ENCODE results near the gene PSMG4. TPM values are rescaled to one million over a fixed set of nuclear protein-coding genes. Genes with fewer than 3 reads are reported as not detected.
A peak's percentile ranks its signal among the peaks of the same experiment; 100 is the strongest.

Gene PSMG4, protein sequence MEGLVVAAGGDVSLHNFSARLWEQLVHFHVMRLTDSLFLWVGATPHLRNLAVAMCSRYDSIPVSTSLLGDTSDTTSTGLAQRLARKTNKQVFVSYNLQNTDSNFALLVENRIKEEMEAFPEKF
- 16.3 TPM for total RNA-seq
- 10 to 100 TPM; 10.3 to 14.0 (median 12.6) TPM for polyA plus RNA-seq (ENCODE audit: insufficient read depth in 1 of 8, insufficient read length in 8 of 8, low replicate concordance in 1 of 8)
- long read RNA-seq, donor 1, partial matches to known transcripts: 0 of 2 reads
- long read RNA-seq, donor 1, other reads (novel, unspliced or antisense): 0 of 2 reads
- long read RNA-seq, donor 2, partial matches to known transcripts: 0 of 1 reads
- long read RNA-seq, donor 2, other reads (novel, unspliced or antisense): 0 of 1 reads
- long read RNA-seq, donor 3, transcript PSMG4-206 (3 exons, 838 nt): major isoform, 6 of 6 reads
- long read RNA-seq, donor 3, partial matches to known transcripts: 0 of 6 reads
- long read RNA-seq, donor 3, other reads (novel, unspliced or antisense): 0 of 6 reads
- long read RNA-seq, donor 4, full-length matches to known transcripts: 9 of 9 reads
- long read RNA-seq, donor 4, partial matches to known transcripts: 0 of 9 reads
- long read RNA-seq, donor 4, other reads (novel, unspliced or antisense): 0 of 9 reads
- long read RNA-seq, donor 5, full-length matches to known transcripts: 21 of 21 reads
- long read RNA-seq, donor 5, partial matches to known transcripts: 0 of 21 reads
- long read RNA-seq, donor 5, other reads (novel, unspliced or antisense): 0 of 21 reads
- long read RNA-seq, donor 6, full-length matches to known transcripts: 24 of 24 reads
- long read RNA-seq, donor 6, partial matches to known transcripts: 0 of 24 reads
- long read RNA-seq, donor 6, other reads (novel, unspliced or antisense): 0 of 24 reads
- long read RNA-seq, donor 7, full-length matches to known transcripts: 15 of 15 reads
- long read RNA-seq, donor 7, partial matches to known transcripts: 0 of 15 reads
- long read RNA-seq, donor 7, other reads (novel, unspliced or antisense): 0 of 15 reads
- long read RNA-seq, donor 8, full-length matches to known transcripts: 10 of 10 reads
- long read RNA-seq, donor 8, partial matches to known transcripts: 0 of 10 reads
- long read RNA-seq, donor 8, other reads (novel, unspliced or antisense): 0 of 10 reads
- long read RNA-seq, donor 9, full-length matches to known transcripts: 9 of 9 reads
- long read RNA-seq, donor 9, partial matches to known transcripts: 0 of 9 reads
- long read RNA-seq, donor 9, other reads (novel, unspliced or antisense): 0 of 9 reads
- long read RNA-seq, donor 10, full-length matches to known transcripts: 18 of 18 reads
- long read RNA-seq, donor 10, partial matches to known transcripts: 0 of 18 reads
- long read RNA-seq, donor 10, other reads (novel, unspliced or antisense): 0 of 18 reads
- long read RNA-seq, donor 11, full-length matches to known transcripts: 17 of 17 reads
- long read RNA-seq, donor 11, partial matches to known transcripts: 0 of 17 reads
- long read RNA-seq, donor 11, other reads (novel, unspliced or antisense): 0 of 17 reads

DNA sequence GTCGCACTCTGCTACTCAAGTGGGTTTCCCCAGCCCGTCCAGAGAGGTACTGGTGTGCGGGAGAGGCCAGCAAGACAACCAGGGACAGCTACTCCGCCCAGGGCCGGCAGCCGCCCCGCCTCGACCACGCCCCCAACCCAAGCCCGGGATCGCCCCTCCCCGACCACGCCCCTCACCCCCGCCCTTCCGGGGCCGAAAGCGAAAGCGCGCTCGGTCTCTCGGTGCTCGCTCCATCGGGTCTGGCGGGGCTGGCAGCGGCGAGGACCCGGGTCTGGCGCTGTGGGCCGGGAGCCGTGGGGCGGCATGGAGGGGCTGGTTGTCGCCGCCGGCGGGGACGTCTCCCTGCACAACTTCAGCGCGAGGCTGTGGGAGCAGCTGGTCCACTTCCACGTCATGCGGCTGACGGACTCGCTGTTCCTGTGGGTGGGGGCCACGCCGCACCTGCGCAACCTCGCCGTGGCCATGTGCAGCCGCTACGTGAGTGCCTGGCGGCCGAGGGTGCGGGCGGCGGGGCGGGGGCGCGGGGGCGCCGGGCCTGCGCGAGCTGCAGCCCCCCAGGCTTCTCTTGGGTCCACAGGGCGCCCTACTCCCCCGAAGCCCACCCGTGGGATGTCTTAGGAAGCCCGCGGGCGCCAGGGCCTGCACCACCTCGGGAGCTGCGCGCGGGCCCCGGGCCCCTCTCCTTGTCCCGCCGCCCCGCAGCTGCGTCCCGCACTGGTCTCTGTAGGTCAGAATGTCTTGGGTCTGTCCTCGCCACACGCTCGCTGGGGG lies at the start of gene PSMG4:
Gene PSMG4 (plus strand): TSS at position 228 of the 771 bp plus-strand sequence. CDS start 76 bp downstream, at position 304.
- Histone ChIP-seq H3K27me3 (ENCODE audit: control insufficient read depth, insufficient read depth, low read length) (peaks cover 6% of the 10 kb centered on the region), H3K36me3 (ENCODE audit: control insufficient read depth, insufficient read depth, low read length) (peaks cover 8% of the 10 kb centered on the region), H3K9me3 (replicated peaks; ENCODE audit: control insufficient read depth, low read depth, low read length) (no peaks in the 10 kb centered on the region), H3K27ac (ENCODE audit: low read length) (peak within 1 kb of the TSS; percentile 72), H3K4me1 (ENCODE audit: control insufficient read depth, insufficient read depth, low read length) (peaks cover 33% of the 10 kb centered on the region), H3K4me3 (ENCODE audit: low read length) (peak within 1 kb of the TSS; percentile 80)
- peak; percentile 95 for DNase-seq
- WGBS (ENCODE audit: insufficient coverage): under 1% methylated on average over 80 of the region's 80 CpGs

DNA sequence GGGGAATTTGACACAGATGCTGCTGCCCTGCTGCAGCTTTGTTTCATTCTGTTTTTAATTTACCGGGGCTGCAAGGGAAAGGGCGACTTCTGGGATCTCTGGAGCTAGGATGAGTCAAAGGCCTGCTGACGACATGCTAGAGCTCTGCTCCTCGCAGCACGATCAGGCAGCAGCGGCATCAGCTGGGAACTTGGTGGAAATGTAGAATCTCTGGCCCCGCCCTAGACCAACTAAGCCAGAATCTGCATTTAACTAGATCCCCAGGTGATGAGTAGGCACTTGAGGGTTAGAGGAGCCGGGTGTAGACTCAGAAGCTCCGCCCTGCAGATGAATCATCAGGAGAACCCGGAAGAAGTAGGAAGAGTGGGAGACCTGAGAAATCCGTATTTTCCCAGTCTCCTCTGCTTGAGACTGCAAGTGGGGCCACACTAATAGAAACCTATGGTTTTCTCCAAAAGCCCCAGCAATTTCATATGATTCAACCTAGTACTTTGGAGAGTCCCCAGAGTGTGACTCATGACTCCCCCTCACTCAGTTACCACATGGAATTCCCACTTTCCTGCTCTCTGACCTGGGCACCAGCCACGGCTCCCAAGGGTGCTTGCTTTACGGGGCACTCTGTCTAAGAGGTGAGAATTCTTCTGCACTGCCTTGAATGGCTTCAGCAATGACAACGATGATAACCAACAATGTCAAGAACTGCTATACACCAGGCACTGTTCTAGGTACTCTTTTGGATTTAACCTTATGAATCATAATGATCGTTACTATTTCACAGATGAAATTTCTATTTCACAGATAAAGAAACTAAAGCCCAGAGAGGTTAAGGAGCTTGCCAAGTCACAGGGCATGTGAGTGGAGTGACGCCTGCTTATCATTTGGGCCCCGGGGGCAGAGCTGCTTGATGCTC lies 49.4 kb upstream of the PSMG4 start:
- Histone ChIP-seq H3K27me3 (ENCODE audit: control insufficient read depth, insufficient read depth, low read length) (peaks cover 4% of the 10 kb centered on the region), H3K36me3 (ENCODE audit: control insufficient read depth, insufficient read depth, low read length) (no peaks in the 10 kb centered on the region), H3K9me3 (replicated peaks; ENCODE audit: control insufficient read depth, low read depth, low read length) (peaks cover 2% of the 10 kb centered on the region), H3K4me3 (ENCODE audit: low read length) (no peak overlapping the region), H3K27ac (ENCODE audit: low read length) (peak overlapping the region; percentile 9), H3K4me1 (ENCODE audit: control insufficient read depth, insufficient read depth, low read length) (peaks cover 33% of the 10 kb centered on the region)
- whole genome bisulfite sequencing (ENCODE audit: insufficient coverage): 28% methylated on average over 8 of the region's 17 CpGs
- peak; percentile 85 for DNase-seq

DNA sequence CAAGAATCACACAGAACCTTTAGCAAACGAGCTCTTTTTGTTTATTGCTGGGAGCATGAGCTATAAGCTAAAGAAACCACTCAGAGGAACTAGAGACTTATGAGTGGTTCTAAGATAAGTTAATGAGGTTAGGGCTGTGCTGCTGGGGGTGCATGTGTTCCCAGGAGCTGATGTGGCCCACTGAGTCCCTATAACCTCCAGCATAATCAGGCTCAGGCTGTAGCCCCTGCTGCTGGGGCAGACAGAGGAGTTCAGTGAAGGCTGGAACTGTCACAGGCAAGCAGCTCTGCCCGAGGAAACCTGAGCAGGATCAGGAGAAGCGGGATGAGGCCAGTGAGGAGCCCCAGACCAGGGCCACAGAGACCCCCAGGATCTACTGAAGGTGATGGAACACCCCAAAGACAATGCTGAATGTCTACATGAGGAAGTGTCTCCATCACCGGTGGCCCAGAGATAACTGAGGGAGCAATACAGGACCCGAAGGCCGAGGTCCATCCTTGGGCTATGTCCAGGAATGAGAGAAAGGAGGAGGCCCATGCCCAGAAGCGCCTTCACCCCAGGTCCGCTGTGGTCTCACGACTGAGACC lies 48.6 kb upstream of the PSMG4 start:
- H3K9me3 ChIP-seq (replicated peaks; ENCODE audit: control insufficient read depth, low read depth, low read length): no peaks in the 10 kb centered on the region
- peaks cover 4% of the 10 kb centered on the region for H3K27me3 ChIP-seq (ENCODE audit: control insufficient read depth, insufficient read depth, low read length)
- H3K4me1 ChIP-seq (ENCODE audit: control insufficient read depth, insufficient read depth, low read length): peaks cover 33% of the 10 kb centered on the region
- WGBS (ENCODE audit: insufficient coverage): 91% methylated on average over 9 of the region's 9 CpGs
- no peak overlapping the region for H3K27ac ChIP-seq (ENCODE audit: low read length)
- H3K4me3 ChIP-seq (ENCODE audit: low read length): no peak overlapping the region
- H3K36me3 ChIP-seq (ENCODE audit: control insufficient read depth, insufficient read depth, low read length): no peaks in the 10 kb centered on the region
- no peak for DNase-seq

DNA sequence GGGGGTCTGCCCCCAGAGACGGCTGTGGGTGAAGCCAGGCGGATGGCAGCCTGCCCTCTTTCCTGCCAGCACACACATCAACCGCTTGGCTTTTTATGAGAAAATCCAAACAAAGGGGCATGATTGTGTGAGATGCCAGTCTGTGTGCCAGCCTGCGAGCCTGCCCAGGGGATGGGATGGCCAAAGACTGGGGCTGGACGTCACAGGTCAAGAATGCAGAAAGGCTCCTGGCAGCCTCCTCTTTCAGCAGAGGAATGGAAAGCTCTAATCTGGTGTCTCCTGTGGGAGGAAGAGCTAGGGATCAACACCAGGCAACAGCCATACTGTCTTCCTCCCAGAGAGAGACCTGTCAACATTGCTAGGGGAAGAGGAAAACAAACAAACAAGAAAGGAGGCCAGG lies 47.1 kb upstream of the PSMG4 start:
- Histone ChIP-seq H3K4me3 (ENCODE audit: low read length) (no peak overlapping the region), H3K4me1 (ENCODE audit: control insufficient read depth, insufficient read depth, low read length) (peaks cover 33% of the 10 kb centered on the region), H3K9me3 (replicated peaks; ENCODE audit: control insufficient read depth, low read depth, low read length) (no peaks in the 10 kb centered on the region), H3K27me3 (ENCODE audit: control insufficient read depth, insufficient read depth, low read length) (peaks cover 4% of the 10 kb centered on the region), H3K27ac (ENCODE audit: low read length) (peak overlapping the region; percentile 45), H3K36me3 (ENCODE audit: control insufficient read depth, insufficient read depth, low read length) (no peaks in the 10 kb centered on the region)
- 57% methylated on average over 4 of the region's 5 CpGs for WGBS (ENCODE audit: insufficient coverage)
- peak; percentile 53 for DNase-seq

DNA sequence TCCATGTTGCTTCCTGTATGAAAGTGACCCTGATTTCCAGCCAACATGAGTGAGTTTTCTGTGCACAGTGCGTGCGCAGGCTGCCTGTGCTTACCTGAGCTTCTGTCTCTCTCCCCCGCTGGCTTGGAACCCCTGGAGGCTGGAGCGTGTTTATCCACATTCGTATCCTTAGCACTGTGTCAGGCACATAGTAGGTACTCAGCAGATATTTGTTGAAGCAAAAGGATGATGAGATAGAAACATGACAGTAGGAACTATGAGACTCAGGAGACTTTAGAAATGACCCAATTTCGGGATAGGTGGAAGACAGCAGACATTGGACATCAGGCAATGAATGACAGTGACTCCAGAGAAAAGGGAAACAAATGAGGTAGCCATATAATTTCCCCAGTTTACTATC lies 46.5 kb upstream of the PSMG4 start:
- H3K27me3 ChIP-seq (ENCODE audit: control insufficient read depth, insufficient read depth, low read length): peaks cover 4% of the 10 kb centered on the region

DNA sequence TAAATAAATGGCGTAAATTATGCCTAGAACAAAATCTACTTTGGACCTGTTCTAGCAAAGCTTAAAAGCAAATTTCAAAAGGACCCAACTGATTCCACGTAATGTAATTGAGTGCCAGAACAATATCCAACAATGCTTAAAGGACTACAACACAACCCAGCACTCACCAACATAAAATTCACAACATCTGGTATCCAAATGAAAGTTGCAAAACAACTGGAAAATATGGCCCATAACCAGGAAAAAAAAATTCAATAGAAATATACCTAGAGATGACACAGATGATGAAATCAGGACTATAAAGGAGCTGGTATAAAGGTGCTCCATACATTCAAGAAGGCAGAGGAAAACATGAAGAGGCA lies 45.4 kb upstream of the PSMG4 start:
- Histone ChIP-seq H3K4me3 (ENCODE audit: low read length) (no peak overlapping the region), H3K4me1 (ENCODE audit: control insufficient read depth, insufficient read depth, low read length) (peaks cover 23% of the 10 kb centered on the region), H3K36me3 (ENCODE audit: control insufficient read depth, insufficient read depth, low read length) (no peaks in the 10 kb centered on the region), H3K27me3 (ENCODE audit: control insufficient read depth, insufficient read depth, low read length) (peaks cover 4% of the 10 kb centered on the region), H3K9me3 (replicated peaks; ENCODE audit: control insufficient read depth, low read depth, low read length) (no peaks in the 10 kb centered on the region), H3K27ac (ENCODE audit: low read length) (no peak overlapping the region)
- no peak for DNase-seq
- no CpG with 5 or more reads among the region's 2 CpGs for WGBS (ENCODE audit: insufficient coverage)

More for the DNA sequence above, 46.5 kb upstream of the PSMG4 start:
- DNase-seq: no peak
- Histone ChIP-seq H3K4me3 (ENCODE audit: low read length) (no peak overlapping the region), H3K9me3 (replicated peaks; ENCODE audit: control insufficient read depth, low read depth, low read length) (no peaks in the 10 kb centered on the region), H3K27ac (ENCODE audit: low read length) (peak overlapping the region; percentile 43), H3K36me3 (ENCODE audit: control insufficient read depth, insufficient read depth, low read length) (no peaks in the 10 kb centered on the region), H3K4me1 (ENCODE audit: control insufficient read depth, insufficient read depth, low read length) (peaks cover 33% of the 10 kb centered on the region)
- WGBS (ENCODE audit: insufficient coverage): 88% methylated on average over 6 of the region's 6 CpGs

DNA sequence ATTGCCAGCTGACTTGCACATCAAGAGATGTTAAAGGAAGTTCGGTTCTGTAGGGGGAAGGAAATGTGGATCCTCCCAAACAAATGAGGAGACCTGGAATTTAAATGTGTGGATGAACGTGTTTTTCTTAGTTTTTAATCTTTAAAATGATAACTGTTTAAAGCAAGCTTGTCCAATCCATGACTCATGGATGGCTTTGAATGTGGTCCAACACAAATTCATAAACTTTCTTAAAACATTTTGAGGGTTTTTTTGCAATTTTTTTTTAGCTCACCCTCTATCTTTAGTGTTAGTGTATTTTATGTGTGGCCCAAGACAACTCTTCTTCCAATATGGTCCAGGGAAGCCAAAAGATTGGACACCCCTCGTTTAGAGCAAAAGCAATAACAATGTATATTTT lies 43.8 kb upstream of the PSMG4 start:
- Histone ChIP-seq H3K9me3 (replicated peaks; ENCODE audit: control insufficient read depth, low read depth, low read length) (no peaks in the 10 kb centered on the region), H3K27ac (ENCODE audit: low read length) (no peak overlapping the region), H3K4me3 (ENCODE audit: low read length) (no peak overlapping the region), H3K27me3 (ENCODE audit: control insufficient read depth, insufficient read depth, low read length) (peaks cover 6% of the 10 kb centered on the region), H3K36me3 (ENCODE audit: control insufficient read depth, insufficient read depth, low read length) (no peaks in the 10 kb centered on the region), H3K4me1 (ENCODE audit: control insufficient read depth, insufficient read depth, low read length) (peaks cover 13% of the 10 kb centered on the region)
- DNase-seq: no peak
- WGBS (ENCODE audit: insufficient coverage): 100% methylated on average over 1 of the region's 3 CpGs

DNA sequence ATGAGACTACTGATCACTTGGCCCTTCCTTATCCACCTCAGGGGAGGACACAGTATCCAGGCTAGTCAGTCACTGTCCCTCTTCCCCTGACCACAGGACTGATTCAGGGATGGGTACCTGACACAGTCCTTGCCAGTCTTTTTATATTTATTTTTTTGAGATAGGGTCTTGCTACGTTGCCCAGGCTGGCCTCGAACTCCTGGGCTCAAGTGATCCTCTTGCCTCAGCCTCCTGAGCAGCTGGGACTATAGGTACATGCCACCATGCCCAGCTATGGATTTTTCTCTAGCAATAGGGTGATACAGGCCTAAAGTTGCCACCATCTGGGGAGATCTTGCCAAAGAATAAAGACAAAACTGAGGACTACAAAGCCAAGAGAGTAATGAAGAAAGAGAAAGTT lies 41.5 kb upstream of the PSMG4 start:
- Histone ChIP-seq H3K4me1 (ENCODE audit: control insufficient read depth, insufficient read depth, low read length) (no peaks in the 10 kb centered on the region), H3K4me3 (ENCODE audit: low read length) (no peak overlapping the region), H3K27me3 (ENCODE audit: control insufficient read depth, insufficient read depth, low read length) (peaks cover 2% of the 10 kb centered on the region), H3K27ac (ENCODE audit: low read length) (no peak overlapping the region), H3K9me3 (replicated peaks; ENCODE audit: control insufficient read depth, low read depth, low read length) (no peaks in the 10 kb centered on the region), H3K36me3 (ENCODE audit: control insufficient read depth, insufficient read depth, low read length) (no peaks in the 10 kb centered on the region)
- no peak for DNase-seq
- WGBS (ENCODE audit: insufficient coverage): no CpG with 5 or more reads among the region's 2 CpGs

Data from muscle of leg (tissue), 16 donors.